ENCODE measurements around the gene PLD4. TPM values are rescaled to one million over a fixed set of nuclear protein-coding genes. Genes with fewer than 3 reads are reported as not detected.

The PLD4 gene, protein sequence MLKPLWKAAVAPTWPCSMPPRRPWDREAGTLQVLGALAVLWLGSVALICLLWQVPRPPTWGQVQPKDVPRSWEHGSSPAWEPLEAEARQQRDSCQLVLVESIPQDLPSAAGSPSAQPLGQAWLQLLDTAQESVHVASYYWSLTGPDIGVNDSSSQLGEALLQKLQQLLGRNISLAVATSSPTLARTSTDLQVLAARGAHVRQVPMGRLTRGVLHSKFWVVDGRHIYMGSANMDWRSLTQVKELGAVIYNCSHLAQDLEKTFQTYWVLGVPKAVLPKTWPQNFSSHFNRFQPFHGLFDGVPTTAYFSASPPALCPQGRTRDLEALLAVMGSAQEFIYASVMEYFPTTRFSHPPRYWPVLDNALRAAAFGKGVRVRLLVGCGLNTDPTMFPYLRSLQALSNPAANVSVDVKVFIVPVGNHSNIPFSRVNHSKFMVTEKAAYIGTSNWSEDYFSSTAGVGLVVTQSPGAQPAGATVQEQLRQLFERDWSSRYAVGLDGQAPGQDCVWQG
- under 0.01 and 0.65 TPM in 2 replicates for total RNA-seq

DNA sequence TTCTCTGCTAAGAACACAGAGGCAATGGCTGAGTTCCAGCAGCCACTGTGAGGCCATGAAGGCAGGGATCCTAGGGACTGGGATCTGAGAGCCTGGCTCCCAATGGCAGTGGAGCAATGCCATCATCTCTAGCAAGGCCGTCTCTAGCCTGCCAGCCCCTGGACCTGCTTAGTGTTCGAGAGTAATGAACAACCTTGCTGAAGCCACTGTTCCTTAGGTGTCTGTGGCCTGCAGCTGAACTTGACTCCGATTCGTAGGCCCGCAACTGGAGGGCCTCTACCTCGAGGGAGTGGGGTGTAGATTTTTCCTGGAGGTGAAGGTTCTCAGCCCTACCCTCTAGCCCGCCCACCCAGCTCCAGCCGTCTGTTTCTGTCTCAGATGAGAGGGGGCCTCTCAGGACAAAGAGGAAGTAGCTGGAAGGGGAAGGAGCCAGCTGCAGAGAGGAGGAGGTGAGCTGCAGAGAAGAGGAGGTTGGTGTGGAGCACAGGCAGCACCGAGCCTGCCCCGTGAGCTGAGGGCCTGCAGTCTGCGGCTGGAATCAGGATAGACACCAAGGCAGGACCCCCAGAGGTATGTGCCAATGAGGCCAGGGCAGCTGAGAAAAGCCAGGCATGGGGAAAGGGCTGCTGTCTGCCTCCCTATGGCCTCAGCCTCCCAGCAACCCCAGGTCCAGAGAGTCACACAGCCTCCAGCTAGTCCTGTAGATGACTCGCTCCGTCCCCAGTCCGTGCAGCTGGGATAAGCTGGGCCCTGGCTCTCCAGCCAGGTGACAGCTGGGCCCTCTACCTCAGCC lies at the start of gene PLD4:
Gene PLD4, plus strand, starts transcription at position 459 of the 793 bp plus-strand sequence. CDS start 2,262 bp downstream, outside the sequence.

DNA sequence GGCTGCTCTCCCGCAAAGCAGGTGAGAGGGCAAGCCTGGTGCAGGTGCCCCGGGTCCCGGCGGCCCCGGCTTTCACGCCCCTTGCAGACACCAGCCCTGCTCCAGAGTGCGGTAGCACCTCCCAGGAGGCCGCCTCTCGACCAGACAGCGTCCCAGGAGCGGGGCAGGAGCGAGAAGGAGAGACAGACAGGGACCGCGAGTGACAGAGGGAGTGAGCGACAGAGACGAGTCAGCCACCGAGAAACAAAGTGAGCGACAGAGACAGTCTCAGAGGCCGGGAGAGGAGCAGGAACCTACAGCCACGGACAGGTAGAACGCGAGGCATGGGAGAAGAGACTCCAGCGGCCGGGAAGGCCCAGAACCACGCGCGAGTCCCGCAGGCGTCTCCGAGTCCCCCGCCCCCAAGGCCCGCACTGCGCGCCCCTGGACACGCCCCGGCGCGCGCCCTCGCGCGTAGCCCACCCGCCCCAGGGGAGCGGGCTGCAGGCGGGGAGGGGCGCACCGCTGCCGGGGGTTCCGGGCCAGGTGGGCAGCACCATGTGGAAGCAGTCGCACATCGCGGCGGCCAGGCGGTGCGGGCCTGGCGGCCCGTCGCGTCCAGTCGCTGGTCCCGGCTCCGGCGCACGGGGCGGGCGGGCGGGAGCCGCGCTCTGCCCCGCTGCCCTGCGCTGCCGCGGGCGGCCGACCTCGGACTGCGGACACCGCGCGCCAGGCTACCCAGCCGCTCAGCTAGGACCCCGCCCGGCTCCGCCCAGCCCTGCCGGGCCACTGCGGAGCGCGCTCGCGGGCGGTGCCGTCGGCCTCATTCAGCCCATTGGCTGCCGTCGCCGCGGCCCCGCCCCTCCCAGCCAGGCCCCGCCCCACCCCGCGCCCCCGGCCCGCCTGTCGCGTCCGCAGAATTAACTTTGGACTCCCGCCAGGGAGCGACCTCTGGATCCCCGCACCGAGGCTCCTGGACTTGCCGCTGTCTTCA lies 53.3 kb downstream of the PLD4 start, which contains the start of gene AHNAK2:
Gene AHNAK2, minus strand, starts transcription at position 694 of the 973 bp plus-strand sequence. Its CDS starts 137 bp downstream, at position 557.

Other genes with a start within 250 kb of the PLD4 start
- gene INF2, start 235.3 kb upstream of the PLD4 start, total RNA-seq: 36.5 and 76.9 TPM in 2 replicates
- 0.33 and 5.9 TPM in 2 replicates for gene ADSS1, start 200.7 kb upstream of the PLD4 start, total RNA-seq
- gene SIVA1, start 171.7 kb upstream of the PLD4 start, total RNA-seq: 43.6 and 92.0 TPM in 2 replicates
- 147 and 182 TPM in 2 replicates for gene AKT1, start 129.1 kb upstream of the PLD4 start, total RNA-seq
- gene ZBTB42, start 123.8 kb upstream of the PLD4 start, total RNA-seq: 6.3 and 9.8 TPM in 2 replicates
- 22.0 and 34.6 TPM in 2 replicates for gene CEP170B, start 59.6 kb upstream of the PLD4 start, total RNA-seq
- gene AHNAK2, start 53.5 kb downstream of the PLD4 start, total RNA-seq: 168 and 363 TPM in 2 replicates
- 5.5 and 9.8 TPM in 2 replicates for gene CLBA1, start 60.9 kb downstream of the PLD4 start, total RNA-seq
- 29.4 and 29.7 TPM in 2 replicates for gene CDCA4, start 96.2 kb downstream of the PLD4 start, total RNA-seq
- 0.79 TPM in 1 of 2 replicates, not detected in the other for gene GPR132, start 140.6 kb downstream of the PLD4 start, total RNA-seq
- gene JAG2, start 243.9 kb downstream of the PLD4 start, total RNA-seq: 4.2 and 8.6 TPM in 2 replicates